Activated CD4-positive, alpha-beta memory T cell treated with anti-CD3 and anti-CD28 coated beads for 36 hours (primary cell): Measurements from ENCODE around the gene HIC2. TPM values are rescaled to one million over a fixed set of nuclear protein-coding genes. Genes with fewer than 3 reads are reported as not detected.
"Not testable (repeated sequence)": the region's sequence is repeated elsewhere in the genome, so short reads cannot be mapped to it uniquely, and the experiment has no call there.

ENCODE experiments used
- CTCF ChIA-PET: fragments of 350-600 bp; sonication (Branson Sonifier 250); formaldehyde crosslinking; loops from one replicate; lab custom pipeline; 2021; ENCODE audit warnings: antibody characterized with exemption, inconsistent platforms; lab: Charles Lee
- POLR2A ChIA-PET: fragments of 350-600 bp; sonication (Branson Sonifier 250); formaldehyde crosslinking; loops from one replicate; lab custom pipeline; 2021; ENCODE audit warnings: antibody characterized with exemption; lab: Charles Lee
- DNase-seq: peaks from one replicate; pipeline ENCODE4 v3.0.0-alpha.2; 2020
- H3K27ac Mint-ChIP-seq: one replicate; pipeline ENCODE4 v1.8.0; 2021; ENCODE audit warnings: mixed read lengths
- H3K27me3 Mint-ChIP-seq: one replicate; pipeline ENCODE4 v1.8.0; 2021; ENCODE audit warnings: mixed read lengths
- H3K36me3 Mint-ChIP-seq: one replicate; pipeline ENCODE4 v1.8.0; 2021; ENCODE audit warnings: mixed read lengths
- H3K4me1 Mint-ChIP-seq: one replicate; pipeline ENCODE4 v1.8.0; 2021; ENCODE audit warnings: low read depth, mixed read lengths
- H3K4me3 Mint-ChIP-seq: one replicate; pipeline ENCODE4 v1.8.0; 2021; ENCODE audit warnings: mild to moderate bottlenecking, mixed read lengths
- H3K9me3 Mint-ChIP-seq: one replicate; pipeline ENCODE4 v1.8.0; 2021; ENCODE audit warnings: mixed read lengths
- intact Hi-C: fragments of 100-400 bp; cut with micrococcal nuclease; formaldehyde crosslinking; loops from one replicate; pipeline ENCODE4 v1.15.1; 2023
- total RNA-seq, 2 experiments: library from RNA; stranded (reverse); gene quantifications; one replicate each; pipeline ENCODE4 v1.2.3, GENCODE V29; 2021

Gene HIC2
- total RNA-seq, 2 experiments from 2014 or later: 3.6 to 3.7 TPM

GRCh38 chr22:21448627-21449416 is 31.7 kb downstream of the HIC2 start:
- intact Hi-C loops: no loop called here
- CTCF ChIA-PET: no interaction called here
- H3K27me3 Mint-ChIP-seq: no peaks in the 10 kb centered on the region
- POLR2A ChIA-PET: no interaction called here
- no peak overlapping the region for H3K4me3 Mint-ChIP-seq
- H3K9me3 Mint-ChIP-seq: no peaks in the 10 kb centered on the region
- DNase-seq: no peak
- peaks cover 4% of the 10 kb centered on the region for H3K36me3 Mint-ChIP-seq
- H3K4me1 Mint-ChIP-seq: no peaks in the 10 kb centered on the region
- H3K27ac Mint-ChIP-seq: no peak overlapping the region

- H3K36me3 Mint-ChIP-seq: peaks cover 4% of the 10 kb centered on the region
- no peaks in the 10 kb centered on the region for H3K9me3 Mint-ChIP-seq
- no peak overlapping the region for H3K27ac Mint-ChIP-seq
- no peaks in the 10 kb centered on the region for H3K4me1 Mint-ChIP-seq
- DNase-seq: no peak
- no peaks in the 10 kb centered on the region for H3K27me3 Mint-ChIP-seq
- ChIA-PET POLR2A (no interaction called here), CTCF (no interaction called here)
- H3K4me3 Mint-ChIP-seq: no peak overlapping the region
- intact Hi-C loops: no loop called here
Measured at GRCh38 chr22:21449531-21450319, 32.6 kb downstream of the HIC2 start.

- Mint-ChIP-seq H3K27me3 (no peaks in the 10 kb centered on the region), H3K9me3 (no peaks in the 10 kb centered on the region), H3K27ac (no peak overlapping the region), H3K4me3 (no peak overlapping the region), H3K4me1 (no peaks in the 10 kb centered on the region), H3K36me3 (peaks cover 4% of the 10 kb centered on the region)
- CTCF ChIA-PET: no interaction called here
- intact Hi-C loops: no loop called here
- DNase-seq: no peak
- POLR2A ChIA-PET: no interaction called here
Measured at GRCh38 chr22:21450320-21450831, 33.2 kb downstream of the HIC2 start.

GRCh38 chr22:21450858-21451353 is 33.7 kb downstream of the HIC2 start:
- intact Hi-C loops: no loop called here
- CTCF ChIA-PET: no interaction called here
- peaks cover 4% of the 10 kb centered on the region for H3K36me3 Mint-ChIP-seq
- H3K27me3 Mint-ChIP-seq: no peaks in the 10 kb centered on the region
- no peaks in the 10 kb centered on the region for H3K4me1 Mint-ChIP-seq
- no peak overlapping the region for H3K4me3 Mint-ChIP-seq
- POLR2A ChIA-PET: no interaction called here
- H3K27ac Mint-ChIP-seq: no peak overlapping the region
- DNase-seq: no peak
- no peaks in the 10 kb centered on the region for H3K9me3 Mint-ChIP-seq

DNA sequence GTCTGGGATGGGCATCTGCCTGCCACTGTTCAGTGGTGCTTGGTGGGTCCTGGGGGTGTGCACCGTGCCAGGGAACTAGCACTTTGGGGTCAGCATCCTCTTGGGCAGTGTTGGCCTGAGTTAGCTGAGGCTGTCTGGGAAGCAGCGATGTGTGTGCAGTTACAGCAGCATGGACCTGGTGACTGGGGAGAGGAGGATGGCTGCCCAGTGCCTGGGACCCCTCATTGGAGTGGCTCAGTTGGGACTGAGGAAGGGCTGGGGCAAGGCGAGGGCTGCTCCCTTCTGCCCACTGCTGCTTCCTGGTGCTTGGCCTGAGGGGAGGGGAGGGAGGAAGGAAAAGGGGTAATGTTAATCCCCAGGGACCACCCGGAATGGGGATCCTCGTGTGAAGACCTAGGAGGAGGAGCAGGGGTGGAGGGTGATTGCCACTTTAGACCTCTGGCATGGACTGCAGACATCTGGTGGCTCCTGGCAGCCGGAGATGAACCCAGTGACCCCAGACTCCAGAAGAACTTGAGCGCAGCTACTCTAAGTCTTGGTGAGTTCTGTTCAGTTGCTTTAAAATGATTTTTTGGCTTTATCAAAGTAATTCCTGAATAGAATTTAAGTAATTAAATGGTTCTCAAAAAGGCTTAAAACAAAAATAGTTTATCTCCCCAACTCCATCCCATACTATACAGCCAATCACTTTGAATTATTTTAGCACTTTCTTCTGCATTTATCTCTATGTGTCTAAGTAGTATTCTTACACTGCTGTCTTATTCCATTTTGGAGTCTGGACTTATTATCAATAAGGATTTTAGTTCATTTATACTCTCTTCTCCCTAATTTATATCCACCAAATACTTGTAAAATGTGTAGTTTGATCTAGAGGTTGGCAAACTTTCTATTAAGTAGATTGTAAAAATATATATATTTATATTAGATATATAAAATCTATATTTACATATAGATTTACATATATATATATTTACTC is 34.7 kb downstream of the HIC2 start:
- Mint-ChIP-seq H3K27ac (no peak overlapping the region), H3K27me3 (no peaks in the 10 kb centered on the region), H3K36me3 (peaks cover 4% of the 10 kb centered on the region), H3K4me1 (no peaks in the 10 kb centered on the region), H3K9me3 (no peaks in the 10 kb centered on the region), H3K4me3 (no peak overlapping the region)
- CTCF ChIA-PET: no interaction called here
- intact Hi-C loops: no loop called here
- no peak for DNase-seq
- POLR2A ChIA-PET: no interaction called here

GRCh38 chr22:21452666-21453065 is 35.5 kb downstream of the HIC2 start:
- H3K27ac Mint-ChIP-seq, H3K36me3 Mint-ChIP-seq, CTCF ChIA-PET, H3K27me3 Mint-ChIP-seq, DNase-seq, H3K4me3 Mint-ChIP-seq, H3K9me3 Mint-ChIP-seq, POLR2A ChIA-PET, intact Hi-C loops, H3K4me1 Mint-ChIP-seq: not testable (repeated sequence)

DNA sequence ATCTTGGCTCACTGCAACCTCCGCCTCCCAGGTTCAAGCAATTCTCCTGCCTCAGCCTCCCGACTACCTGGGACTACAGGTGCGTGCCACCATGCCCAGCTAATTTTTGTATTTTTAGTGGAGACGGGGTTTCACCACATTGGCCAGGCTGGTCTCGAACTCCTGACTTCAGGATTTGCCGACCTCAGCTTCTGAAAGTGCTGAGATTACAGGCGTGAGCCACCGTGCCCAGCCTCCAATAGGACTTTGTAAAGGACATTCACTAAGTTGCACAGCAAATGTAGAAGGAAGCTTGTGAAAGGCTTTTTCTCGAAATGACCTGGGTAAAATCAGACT is 37.8 kb downstream of the HIC2 start:
- H3K4me1 Mint-ChIP-seq, H3K4me3 Mint-ChIP-seq, intact Hi-C loops, H3K27me3 Mint-ChIP-seq, H3K36me3 Mint-ChIP-seq, H3K9me3 Mint-ChIP-seq, DNase-seq, POLR2A ChIA-PET, H3K27ac Mint-ChIP-seq: not testable (repeated sequence)
- CTCF ChIA-PET: interaction anchor here (1.5 kb wide), 1 partner anchor 192 kb away, joined by 4 read pairs; no protein-coding TSS in a partner anchor

DNA sequence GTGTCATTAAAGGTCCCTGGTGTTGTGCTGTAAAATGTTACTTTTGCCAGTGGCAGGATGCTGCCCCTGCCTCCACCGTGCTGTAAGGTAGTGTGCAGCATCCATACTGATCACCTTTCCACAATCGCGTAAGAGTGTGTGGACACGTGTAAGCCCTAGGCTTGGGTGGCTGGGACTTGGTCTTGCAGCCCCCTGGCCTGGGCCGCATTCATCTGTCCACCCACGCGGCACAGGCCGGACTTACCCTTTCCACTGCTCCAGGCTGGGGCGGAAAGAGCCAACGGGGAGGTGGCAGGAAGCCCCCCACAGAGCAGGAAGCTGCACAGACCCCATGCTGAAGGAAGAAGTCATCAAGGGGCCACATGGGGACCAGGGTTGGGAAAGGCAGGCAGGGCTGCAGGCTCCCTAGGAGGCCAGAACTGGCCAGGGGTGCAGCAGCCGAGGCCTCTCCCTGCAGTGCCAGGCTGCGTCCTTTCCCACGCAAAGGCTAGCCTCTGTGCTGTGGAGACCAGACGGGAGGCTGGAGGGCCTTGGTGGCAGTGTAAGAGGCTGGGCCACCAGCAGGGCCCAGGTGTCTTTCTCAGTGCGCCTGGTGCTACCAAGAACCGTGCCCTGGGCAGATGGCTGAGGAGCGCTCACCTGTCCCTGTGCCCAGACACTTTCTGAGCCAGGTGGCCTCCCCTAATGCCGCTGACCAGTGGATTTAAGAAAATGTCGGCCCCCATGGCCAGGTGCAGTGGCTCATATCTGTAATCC is 38.3 kb downstream of the HIC2 start:
- no peak overlapping the region for H3K27ac Mint-ChIP-seq
- CTCF ChIA-PET: interaction anchor here (1.5 kb wide), 1 partner anchor 191 kb away, joined by 4 read pairs; no protein-coding TSS in a partner anchor
- no peak for DNase-seq

DNA sequence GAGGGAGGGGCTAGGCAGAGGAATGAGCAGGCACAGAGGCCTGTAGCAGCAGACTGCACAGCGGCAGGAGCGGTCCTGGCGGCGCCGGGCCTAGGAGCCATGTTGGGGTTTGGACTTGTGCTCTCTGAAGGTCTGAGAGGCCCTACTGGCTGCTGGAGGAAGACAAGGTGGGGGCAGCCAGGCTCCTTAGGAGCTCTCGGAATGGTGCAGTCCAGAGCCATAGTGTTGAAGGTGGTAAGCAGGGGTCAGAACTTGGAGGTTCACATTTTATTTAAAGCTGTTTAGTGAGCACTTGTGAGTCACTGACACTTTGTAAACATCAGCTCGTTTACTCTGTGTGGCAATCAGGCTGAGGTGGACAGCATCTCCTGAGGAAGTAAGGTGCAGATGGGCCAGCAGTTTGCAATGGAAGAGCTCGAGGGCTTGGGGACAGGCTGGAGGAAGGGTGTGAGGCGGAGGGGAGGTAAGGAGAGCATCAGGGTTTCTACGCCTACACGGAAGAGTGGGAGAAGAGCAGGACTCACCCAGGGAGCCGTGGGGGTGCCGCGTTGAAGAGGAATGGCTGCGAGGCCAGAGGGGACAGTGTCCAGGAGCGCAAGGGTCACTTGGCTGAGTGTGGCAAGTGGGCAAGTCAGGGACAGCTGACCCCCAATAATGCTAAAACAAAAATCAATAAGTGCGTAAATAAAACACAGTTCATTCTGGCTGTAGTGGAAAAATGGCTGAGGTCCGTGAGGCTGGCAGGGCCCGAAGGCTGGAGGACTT is 40.0 kb downstream of the HIC2 start:
- H3K36me3 Mint-ChIP-seq: no peaks in the 10 kb centered on the region
- POLR2A ChIA-PET: no interaction called here

More for the DNA sequence above, 38.3 kb downstream of the HIC2 start:
- POLR2A ChIA-PET: no interaction called here
- Mint-ChIP-seq H3K9me3 (no peaks in the 10 kb centered on the region), H3K4me3 (no peak overlapping the region), H3K27me3 (no peaks in the 10 kb centered on the region), H3K4me1 (no peaks in the 10 kb centered on the region), H3K36me3 (no peaks in the 10 kb centered on the region)
- intact Hi-C loops: no loop called here

DNA sequence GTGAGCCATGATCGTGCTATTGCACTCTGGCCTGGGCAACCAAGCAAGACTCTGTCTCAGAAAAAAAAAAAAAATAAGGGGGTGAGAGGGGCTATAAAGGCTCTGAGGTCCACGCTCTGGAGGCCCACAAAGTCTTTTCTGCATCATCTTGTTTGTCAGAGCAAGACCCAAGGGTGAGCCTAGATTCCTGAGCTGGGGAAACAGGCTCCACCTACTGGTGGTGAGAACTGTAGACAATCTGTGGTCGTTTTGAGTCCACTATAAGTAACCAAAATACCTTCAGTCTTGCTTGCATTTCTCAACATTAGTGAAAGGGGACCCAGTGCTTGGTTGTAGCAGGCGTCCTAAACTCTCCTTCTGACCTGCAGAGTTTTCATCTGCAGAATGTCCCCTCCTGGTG is 45.5 kb downstream of the HIC2 start:
- H3K4me3 Mint-ChIP-seq, H3K27ac Mint-ChIP-seq, POLR2A ChIA-PET, H3K36me3 Mint-ChIP-seq, H3K27me3 Mint-ChIP-seq, intact Hi-C loops, H3K4me1 Mint-ChIP-seq, H3K9me3 Mint-ChIP-seq, DNase-seq, CTCF ChIA-PET: not testable (repeated sequence)

More for the DNA sequence above, 40.0 kb downstream of the HIC2 start:
- H3K27ac Mint-ChIP-seq: no peak overlapping the region
- DNase-seq: no peak
- no peak overlapping the region for H3K4me3 Mint-ChIP-seq
- CTCF ChIA-PET: no interaction called here
- H3K4me1 Mint-ChIP-seq: no peaks in the 10 kb centered on the region
- intact Hi-C loops: no loop called here
- H3K9me3 Mint-ChIP-seq: no peaks in the 10 kb centered on the region
- no peaks in the 10 kb centered on the region for H3K27me3 Mint-ChIP-seq
